Dermis blood vessel endothelial cell (primary cell): ENCODE measurements around the gene PAPPA. TPM values are rescaled to one million over a fixed set of nuclear protein-coding genes. Genes with fewer than 3 reads are reported as not detected.

Source experiments
- DNase-seq: peaks from one replicate; pipeline ENCODE4 v3.0.0; 2010
- total RNA-seq: library from RNA; depleted of rRNA; stranded (reverse); fragments of >200 nt; gene quantifications from 2 replicates; pipeline ENCODE4 v1.2.3, GENCODE V29; 2014

PAPPA gene
- total RNA-seq, 1 donor from 2014 or later, result 0.34 TPM

GRCh38 chr9:116152941-116153764 is 438 bp upstream of the PAPPA start:
- DNase-seq, result no peak

DNA sequence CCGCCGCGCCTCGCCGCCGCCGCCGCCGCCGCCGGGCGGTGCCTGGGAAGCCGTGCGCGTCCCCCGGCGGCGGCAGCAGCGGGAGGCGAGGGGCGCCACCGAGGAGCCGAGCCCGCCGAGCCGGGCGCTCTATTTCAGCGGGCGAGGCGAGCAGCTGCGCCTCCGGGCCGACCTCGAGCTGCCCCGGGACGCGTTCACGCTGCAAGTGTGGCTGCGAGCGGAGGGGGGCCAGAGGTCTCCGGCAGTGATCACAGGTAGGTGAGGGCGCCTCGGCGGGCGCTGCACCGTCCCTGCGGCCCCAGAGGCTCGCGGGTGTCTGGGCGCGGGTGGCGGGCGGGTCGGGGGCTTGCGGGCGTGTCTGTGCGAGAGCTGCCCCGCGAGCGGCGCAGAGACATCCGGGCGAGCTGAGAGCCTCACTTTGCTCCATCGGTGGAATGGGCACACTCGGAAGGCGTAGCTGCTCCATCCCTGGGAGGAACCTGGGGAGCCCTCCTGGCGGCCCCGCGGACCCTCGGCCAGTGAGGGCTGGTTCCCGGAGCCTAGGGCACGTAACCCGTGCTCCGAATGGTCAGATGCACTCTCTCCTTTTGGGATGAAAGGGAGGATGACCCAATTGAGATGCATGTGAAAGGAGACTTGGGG is 864 bp downstream of the PAPPA start:
- DNase-seq, result peak; percentile 7

DNA sequence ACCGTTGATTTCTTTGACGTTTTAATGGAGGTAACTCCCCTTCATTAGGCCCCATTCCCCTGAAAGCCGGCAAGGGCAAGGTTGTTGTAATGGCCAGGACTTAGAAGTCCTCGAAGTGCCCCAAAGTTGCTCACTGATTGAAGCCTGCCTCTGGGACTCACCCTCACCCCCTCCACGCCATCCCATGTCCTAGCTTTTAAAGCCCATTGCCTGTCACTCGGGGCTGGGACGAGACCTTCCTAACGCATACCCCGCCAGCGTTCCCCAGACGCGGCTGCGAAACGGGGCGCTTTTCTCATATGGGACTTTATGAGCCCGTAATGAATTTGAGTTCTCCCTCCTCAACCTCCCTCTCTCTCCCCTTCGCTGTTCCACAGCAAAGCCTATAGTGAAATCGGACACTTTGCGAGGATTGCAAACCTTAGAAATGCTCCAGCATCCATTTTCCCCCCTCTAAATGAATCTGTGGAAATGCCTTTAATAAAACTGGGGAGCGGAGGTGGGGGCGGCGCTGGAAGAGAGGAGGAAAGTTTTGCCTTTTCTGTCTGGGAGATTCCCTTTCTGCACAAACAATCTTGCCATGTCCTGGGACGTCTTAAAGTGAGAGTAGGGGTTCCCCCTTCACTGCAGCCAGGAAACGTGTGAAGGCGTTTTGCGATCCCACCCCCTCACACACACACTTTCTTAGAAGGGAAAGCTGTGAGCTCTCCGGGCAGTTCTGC is 1.5 kb downstream of the PAPPA start:
- DNase-seq, result no peak

GRCh38 chr9:116155698-116156039 is 2.1 kb downstream of the PAPPA start:
- no peak for DNase-seq

GRCh38 chr9:116156621-116157314 is 3.2 kb downstream of the PAPPA start:
- DNase-seq, result peak; percentile 47

- no peak for DNase-seq
These were observed 4.0 kb downstream of the PAPPA start for GRCh38 chr9:116157436-116158138.

DNA sequence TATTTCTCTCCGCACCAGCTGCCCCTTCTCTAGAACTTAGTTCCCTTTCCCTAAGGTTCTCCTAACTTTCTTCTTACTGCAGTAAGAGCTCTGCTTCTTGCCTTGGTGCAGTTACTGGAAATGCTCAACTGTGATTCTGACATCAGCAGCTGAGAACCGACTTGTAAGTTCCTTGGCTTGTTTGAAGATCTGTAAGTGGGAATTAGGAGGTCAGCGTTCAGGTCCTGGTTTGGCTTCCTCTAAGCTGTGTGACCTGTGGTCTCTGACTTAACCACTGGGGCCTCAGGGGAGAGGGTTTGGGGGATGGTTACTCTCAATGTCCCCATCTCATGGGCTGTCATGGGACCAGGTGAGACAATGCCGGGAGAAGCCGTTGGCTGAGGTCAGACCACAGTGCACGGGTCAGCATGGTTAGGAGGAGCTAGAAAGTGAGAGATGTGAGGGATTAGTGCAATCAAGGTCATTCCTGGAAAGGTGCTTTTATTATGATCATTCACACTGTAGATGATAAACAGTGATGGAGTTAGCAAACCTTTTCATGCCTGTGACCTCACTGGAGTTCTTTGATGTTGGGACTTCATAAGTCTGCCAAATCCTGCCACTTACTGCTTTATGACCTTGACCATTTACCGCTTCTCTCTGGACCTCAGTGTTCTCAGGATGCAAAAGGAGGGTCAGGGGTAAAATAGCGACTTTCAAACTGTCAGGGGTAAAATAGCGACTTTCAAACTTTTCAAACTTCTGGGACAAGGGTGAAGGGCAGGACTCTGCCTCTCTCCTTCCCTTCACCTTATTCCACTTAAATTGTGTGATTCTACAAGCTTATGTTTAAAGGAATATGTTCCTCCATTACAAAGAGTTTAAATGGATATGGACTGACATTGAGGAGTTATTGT is 7.3 kb downstream of the PAPPA start:
- DNase-seq, result no peak

DNA sequence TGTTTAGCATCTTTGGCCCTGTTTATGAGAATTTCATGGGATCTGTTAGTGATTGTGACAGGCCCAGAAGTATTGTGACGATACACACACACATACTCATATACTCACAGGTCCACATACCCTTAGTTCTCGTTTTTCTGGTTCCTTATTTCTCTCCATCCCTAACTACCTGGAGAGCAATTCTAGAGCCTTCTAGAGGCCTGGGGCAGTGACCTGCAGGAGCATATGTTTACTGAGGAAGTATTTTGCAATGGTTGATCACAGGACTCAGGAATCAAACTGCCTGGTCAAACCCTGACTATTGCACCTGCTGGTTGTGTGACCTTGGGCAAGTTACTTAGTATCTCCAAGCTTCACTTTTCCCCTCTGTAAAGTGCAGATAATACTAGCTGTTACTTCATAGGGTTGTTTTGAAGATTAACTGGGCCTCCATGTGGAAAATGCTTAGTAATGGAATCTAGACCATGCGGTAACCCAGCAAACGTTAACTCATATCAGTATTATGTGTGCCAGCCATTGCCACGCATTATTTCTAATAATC is 8.7 kb downstream of the PAPPA start:
- no peak for DNase-seq

GRCh38 chr9:116163293-116164055 is 9.9 kb downstream of the PAPPA start:
- DNase-seq, result peak; percentile 10

GRCh38 chr9:116165912-116166311 is 12.3 kb downstream of the PAPPA start:
- DNase-seq, result no peak

DNA sequence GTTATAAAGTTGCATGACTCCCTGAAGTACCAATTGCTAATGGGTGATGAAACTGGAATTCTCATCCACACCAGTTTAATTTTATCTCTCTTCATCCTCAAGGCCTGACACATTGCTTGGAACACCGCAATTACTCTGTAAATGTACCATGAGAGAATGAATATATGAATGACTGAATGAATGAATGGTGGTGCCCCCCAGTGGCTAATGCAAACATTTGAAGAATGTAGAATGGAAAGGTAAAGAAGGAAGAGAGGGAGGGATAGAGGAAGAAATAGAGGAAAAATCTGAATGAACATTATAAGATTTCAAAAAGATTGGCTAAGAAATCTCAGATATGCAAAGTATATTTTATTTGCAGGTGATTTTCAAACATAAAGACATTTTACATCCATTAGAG is 13.1 kb downstream of the PAPPA start:
- DNase-seq, result no peak

- DNase-seq, result no peak
These were observed 14.6 kb downstream of the PAPPA start for GRCh38 chr9:116168231-116168630.

DNA sequence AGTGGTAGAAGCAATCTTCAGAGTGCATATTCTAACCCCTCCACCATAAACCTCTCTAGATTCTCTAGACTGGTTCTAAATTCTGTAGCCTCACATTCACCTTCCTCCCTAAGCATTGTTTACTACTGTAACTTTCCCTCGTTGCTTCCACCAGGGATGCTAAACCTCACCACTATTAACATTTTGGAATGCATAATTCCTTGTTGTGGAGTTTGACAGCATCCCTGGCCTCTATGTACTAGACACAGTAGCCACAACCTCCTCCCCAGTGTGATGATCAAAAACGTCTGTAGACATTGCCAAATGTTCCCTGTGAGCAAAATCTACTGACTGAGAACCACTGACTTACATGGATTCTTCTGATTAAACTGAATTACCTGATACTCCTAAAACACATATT is 18.6 kb downstream of the PAPPA start:
- no peak for DNase-seq

GRCh38 chr9:116174347-116174746 is 20.8 kb downstream of the PAPPA start:
- no peak for DNase-seq

- DNase-seq, result no peak
These were observed 22.0 kb downstream of the PAPPA start for GRCh38 chr9:116175614-116176013.

DNA sequence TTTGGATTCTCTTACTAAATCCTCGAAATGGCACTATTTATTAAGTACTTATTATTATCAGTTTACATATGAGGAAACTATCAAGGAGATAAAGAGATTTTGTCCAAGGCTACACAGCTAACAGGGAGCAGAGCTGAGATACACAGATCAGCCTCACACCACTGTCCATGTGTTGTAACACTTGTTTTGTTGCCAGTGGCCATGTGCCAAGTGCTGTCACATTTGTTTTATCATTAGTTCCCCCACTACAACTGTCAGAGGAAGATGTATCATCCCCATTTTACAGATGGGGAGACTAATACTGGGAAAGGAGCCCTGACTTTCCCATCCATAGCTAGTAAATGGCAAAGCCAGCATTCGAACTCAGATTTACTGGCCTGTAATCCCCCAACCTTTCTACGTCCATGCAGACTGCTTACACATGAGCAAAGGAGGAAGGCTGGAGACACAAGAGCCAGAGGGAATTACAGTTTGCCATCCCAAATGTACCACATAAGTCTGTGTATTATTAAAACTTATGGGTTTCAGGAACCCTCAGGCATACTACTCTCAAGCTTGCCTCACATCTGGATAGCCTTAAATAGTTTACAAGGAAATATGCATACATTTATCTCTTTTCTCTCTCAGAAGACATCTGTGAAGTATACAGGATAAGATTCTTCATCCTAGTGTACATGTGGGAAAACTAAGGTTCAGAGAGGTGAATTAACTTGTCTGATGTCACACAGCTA is 25.1 kb downstream of the PAPPA start:
- no peak for DNase-seq

- DNase-seq, result no peak
These were observed 26.0 kb downstream of the PAPPA start for GRCh38 chr9:116179568-116179967.

- DNase-seq, result no peak
These were observed 28.4 kb downstream of the PAPPA start for GRCh38 chr9:116181853-116182610.

DNA sequence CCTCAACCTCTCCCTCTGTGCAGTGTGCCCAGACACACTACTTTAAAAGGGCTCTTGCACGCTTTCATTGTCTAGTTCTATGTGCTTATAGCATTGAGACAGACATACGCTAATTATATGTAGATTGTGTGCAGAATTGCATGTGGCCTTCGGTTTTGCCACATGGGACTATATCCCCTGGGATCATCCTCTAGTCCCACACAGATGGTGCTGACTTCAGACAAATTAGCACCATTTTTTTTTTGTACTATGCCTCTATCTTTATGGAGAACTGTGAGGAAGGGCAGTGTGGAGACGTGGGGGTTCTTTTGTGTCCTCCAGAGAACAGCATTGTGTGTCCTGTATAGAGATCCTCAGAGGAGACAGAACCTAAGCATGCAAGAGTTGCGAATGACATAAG is 29.3 kb downstream of the PAPPA start:
- no peak for DNase-seq
